HFF-Myc (cell line): Measurements from ENCODE around the gene WDPCP.

Source experiments
- DNase-seq: peaks from one replicate; pipeline ENCODE4 v3.0.0-alpha.2; 2011; ENCODE audit warnings: low read depth; ENCODE audit errors: extremely low read depth
- H3K4me3 ChIP-seq: replicated peaks from 2 replicates; pipeline ENCODE4 v1.5.1; 2011; ENCODE audit warnings: low read depth, mild to moderate bottlenecking, control low read depth, low read length
- TF ChIP-seq, protein P1 (sequence below): IDR thresholded peaks from 2 replicates; pipeline ENCODE4 v1.5.1; 2012; ENCODE audit warnings: mild to moderate bottlenecking, low read depth, low read length, control low read depth; ENCODE audit errors: missing control alignments

The WDPCP gene

DNA sequence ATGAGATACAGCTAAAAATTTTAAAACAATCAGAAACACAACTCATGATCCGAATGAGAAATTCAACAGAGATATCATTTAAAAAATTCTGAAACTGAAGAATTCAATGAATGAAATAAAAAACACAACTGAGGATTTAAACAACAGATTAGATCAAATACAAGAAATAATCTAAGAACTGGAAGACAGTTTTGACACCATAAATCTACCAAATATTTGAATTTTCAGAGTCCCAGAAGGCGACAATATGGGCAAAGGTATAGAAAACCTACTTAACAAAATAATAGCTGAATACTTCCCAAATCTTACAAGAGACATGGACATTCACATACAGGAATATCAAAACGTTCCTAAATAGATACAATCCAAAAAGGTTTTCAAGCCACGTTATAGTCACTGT is 315.7 kb downstream of the WDPCP start:
- no peak overlapping the region for H3K4me3 ChIP-seq
- no peak for DNase-seq
- TF ChIP-seq, protein P1, sequence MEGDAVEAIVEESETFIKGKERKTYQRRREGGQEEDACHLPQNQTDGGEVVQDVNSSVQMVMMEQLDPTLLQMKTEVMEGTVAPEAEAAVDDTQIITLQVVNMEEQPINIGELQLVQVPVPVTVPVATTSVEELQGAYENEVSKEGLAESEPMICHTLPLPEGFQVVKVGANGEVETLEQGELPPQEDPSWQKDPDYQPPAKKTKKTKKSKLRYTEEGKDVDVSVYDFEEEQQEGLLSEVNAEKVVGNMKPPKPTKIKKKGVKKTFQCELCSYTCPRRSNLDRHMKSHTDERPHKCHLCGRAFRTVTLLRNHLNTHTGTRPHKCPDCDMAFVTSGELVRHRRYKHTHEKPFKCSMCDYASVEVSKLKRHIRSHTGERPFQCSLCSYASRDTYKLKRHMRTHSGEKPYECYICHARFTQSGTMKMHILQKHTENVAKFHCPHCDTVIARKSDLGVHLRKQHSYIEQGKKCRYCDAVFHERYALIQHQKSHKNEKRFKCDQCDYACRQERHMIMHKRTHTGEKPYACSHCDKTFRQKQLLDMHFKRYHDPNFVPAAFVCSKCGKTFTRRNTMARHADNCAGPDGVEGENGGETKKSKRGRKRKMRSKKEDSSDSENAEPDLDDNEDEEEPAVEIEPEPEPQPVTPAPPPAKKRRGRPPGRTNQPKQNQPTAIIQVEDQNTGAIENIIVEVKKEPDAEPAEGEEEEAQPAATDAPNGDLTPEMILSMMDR = no peak

DNA sequence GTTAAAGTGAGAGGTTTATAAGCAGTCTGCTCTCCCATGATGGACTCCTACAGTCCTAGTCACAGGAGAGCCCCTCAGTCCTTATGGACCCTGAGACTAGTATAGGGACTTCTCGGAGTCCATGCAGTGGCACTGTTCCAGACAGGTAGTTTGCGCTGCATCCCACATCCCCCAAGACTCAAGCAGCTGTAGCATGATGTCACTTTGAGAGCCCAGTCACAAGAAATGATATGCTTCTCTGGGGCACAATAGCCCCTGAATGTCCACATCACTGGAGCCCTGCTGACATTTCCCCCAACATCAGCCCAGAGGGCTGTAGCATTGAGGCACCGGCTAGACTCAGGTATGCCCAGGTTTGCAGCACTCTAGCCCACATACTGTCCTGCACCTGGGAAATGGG is 317.6 kb downstream of the WDPCP start:
- no peak overlapping the region for H3K4me3 ChIP-seq
- no peak for DNase-seq
- TF ChIP-seq, protein P1 = no peak

DNA sequence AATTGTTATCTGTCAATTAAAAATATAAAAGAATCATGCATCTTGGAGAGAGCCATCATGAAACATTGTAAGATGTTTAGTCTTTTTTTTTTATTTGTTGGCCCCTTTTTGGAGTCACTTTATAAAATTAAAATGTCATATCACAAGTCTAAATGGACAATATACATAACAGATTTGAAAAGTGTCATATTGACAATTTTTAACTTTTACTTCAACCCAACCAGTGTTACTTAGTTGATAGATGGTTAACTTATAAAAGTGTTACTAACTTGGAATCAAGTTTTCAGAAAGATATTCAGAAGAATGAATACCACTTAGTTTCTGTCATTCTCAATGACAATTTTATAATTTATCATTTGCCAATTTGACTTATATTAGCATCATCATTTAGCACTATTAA is 319.3 kb downstream of the WDPCP start:
- H3K4me3 ChIP-seq = no peak overlapping the region

DNA sequence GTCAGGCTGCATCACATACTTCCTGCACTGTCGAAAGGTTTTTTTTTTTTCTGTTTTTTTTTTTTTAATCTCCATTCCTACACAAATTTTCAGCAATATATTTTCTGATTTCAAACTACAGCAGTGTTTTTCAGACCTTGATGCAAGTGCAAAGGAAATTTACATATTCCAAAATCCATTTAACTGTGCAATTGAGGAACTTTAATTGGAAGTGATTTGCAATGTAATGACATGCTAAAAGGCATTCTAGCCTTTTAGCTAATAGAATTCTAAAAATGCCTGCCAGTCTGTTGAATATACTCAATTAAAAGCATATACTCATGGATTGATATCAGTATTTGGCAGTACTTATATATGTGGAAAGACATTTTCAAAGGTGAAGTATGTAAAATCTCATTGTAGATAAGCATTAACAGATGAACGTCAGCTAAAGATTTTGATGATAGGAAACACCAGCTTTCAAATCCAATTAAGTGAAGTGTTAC is 327.1 kb downstream of the WDPCP start:
- DNase-seq = no peak
- no peak overlapping the region for H3K4me3 ChIP-seq
- TF ChIP-seq, protein P1 = no peak

More for the DNA sequence above, 319.3 kb downstream of the WDPCP start:
- DNase-seq = no peak
- TF ChIP-seq, protein P1 = no peak

DNA sequence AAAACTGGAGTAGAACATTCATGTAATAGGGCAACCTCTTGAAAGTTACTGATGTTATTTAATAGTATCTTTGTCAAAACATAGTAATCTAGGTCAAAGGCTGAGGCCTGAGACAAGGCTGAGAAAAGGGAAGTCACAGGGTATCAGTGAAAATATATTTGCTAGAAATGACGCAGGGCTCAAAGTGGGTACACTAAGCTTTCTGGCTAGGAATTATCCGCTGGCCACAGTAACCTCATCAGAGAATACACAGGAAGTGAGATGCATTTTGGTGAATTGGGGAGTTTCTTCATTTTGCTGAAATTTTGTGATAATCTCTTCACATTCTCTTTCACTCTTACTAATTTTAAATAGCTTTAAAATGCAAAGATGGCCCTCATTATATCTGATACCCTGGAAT is 330.8 kb downstream of the WDPCP start:
- DNase-seq = no peak
- H3K4me3 ChIP-seq = no peak overlapping the region
- TF ChIP-seq, protein P1 = no peak

DNA sequence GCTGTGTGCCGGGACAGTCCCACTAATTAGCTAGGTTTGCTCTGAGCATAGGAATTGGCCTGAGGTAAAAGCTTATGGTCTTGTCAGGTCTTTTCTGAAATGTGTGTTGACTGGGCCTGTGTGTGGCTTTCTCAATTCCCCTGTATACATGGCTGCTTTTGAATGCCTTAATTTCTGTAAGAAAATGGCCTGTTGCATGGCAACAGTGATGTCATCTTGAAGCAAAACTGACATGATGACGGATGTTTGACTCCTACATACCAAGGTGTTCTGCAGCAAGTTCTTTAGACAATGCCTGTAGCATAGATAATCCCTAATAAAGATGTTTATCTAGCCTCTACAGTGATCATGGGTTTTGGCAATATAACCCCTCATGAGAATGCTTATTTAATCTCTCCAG is 339.1 kb downstream of the WDPCP start:
- no peak overlapping the region for H3K4me3 ChIP-seq
- no peak for DNase-seq
- TF ChIP-seq, protein P1 = no peak

DNA sequence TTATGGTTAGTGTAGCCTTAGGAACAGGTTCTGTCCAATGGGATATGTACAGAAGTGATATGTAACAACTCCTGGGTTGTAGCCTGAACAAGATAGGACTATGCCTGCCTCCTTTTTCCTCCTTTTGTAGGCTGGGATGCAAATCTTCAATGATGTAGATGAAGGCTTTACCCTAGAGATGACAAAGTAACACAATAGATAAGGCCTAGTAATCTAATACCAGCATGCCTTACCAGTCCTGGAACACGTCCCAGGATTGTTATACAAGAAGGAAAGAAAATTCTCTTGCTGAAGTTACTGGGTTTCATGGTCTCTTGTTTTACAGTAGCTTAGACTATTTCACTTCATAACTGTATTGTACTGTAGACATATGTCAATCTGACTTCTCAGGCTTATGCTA is 345.5 kb downstream of the WDPCP start:
- H3K4me3 ChIP-seq = no peak overlapping the region
- no peak for DNase-seq
- TF ChIP-seq, protein P1 = no peak
